Measurements from ENCODE around the gene HPS5.
A peak's percentile ranks its signal among the peaks of the same experiment; 100 is the strongest.

HPS5 gene

GRCh38 chr11:18322818-18323570, 1.1 kb upstream of the HPS5 start:
- H3K9ac ChIP-seq (ENCODE audit: low read depth, low read length, poor library complexity, severe bottlenecking): peak overlapping the region; percentile 78
- H2AFZ ChIP-seq (ENCODE audit: low read length): no peak overlapping the region
- H3K9me3 ChIP-seq (ENCODE audit: insufficient read depth, low read depth, low read length): no peaks in the 10 kb centered on the region
- no peaks in the 10 kb centered on the region for H3K27me3 ChIP-seq (ENCODE audit: insufficient read depth, low read length, poor library complexity, severe bottlenecking)
- H3K36me3 ChIP-seq (ENCODE audit: insufficient read depth, low read length): no peaks in the 10 kb centered on the region
- H3K4me1 ChIP-seq (ENCODE audit: insufficient read depth, low read length, poor library complexity, severe bottlenecking): peaks cover 73% of the 10 kb centered on the region
- peak overlapping the region; percentile 97 for H3K4me2 ChIP-seq (ENCODE audit: low read depth, low read length, poor library complexity, severe bottlenecking)
- peak overlapping the region; percentile 82 for H3K4me3 ChIP-seq (ENCODE audit: low read length, poor library complexity, severe bottlenecking)
- TF ChIP-seq CTCF (conservative IDR thresholded peaks at IDR 0.05; ENCODE audit: low read length) (no peak), EZH2phosphoT487 (IDR thresholded peaks at IDR 0.05; ENCODE audit: borderline replicate concordance) (no peak)
- no peaks in the 10 kb centered on the region for H3F3A ChIP-seq (ENCODE audit: low read depth)
- no peaks in the 10 kb centered on the region for H3K9me2 ChIP-seq (replicated peaks; ENCODE audit: low read depth, low read length)
- peaks cover 92% of the 10 kb centered on the region for H3K79me2 ChIP-seq (ENCODE audit: insufficient read depth, low read length)
- H4K20me1 ChIP-seq (ENCODE audit: insufficient read depth, low read length, poor library complexity, severe bottlenecking): peaks cover 33% of the 10 kb centered on the region

DNA sequence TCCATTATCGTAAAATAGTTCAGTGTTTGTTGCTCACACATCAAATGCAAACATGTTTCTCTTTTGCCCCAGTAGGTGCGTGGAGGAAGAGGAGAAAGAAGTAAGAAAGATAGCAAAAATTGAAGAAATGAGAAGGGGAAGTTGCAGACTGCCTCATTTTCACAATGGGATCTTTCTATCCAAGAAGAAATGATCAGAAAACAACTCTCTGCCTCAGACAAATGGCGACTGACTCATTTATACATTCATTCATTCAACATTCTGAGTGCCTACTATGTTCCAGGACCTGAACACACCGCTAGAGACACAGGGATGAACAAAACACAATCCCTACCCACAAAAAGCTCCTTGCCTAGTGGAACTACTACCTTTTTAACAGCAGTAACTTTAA, 367 bp downstream of the HPS5 start:
- peak overlapping the region; percentile 78 for H3K9ac ChIP-seq (ENCODE audit: low read depth, low read length, poor library complexity, severe bottlenecking)
- H2AFZ ChIP-seq (ENCODE audit: low read length): peak overlapping the region; percentile 98
- no peaks in the 10 kb centered on the region for H3K27me3 ChIP-seq (ENCODE audit: insufficient read depth, low read length, poor library complexity, severe bottlenecking)
- no peaks in the 10 kb centered on the region for H3F3A ChIP-seq (ENCODE audit: low read depth)
- no peaks in the 10 kb centered on the region for H3K9me3 ChIP-seq (ENCODE audit: insufficient read depth, low read depth, low read length)
- H3K4me2 ChIP-seq (ENCODE audit: low read depth, low read length, poor library complexity, severe bottlenecking): peak overlapping the region; percentile 99
- H3K4me3 ChIP-seq (ENCODE audit: low read length, poor library complexity, severe bottlenecking): peak overlapping the region; percentile 82
- peaks cover 73% of the 10 kb centered on the region for H3K4me1 ChIP-seq (ENCODE audit: insufficient read depth, low read length, poor library complexity, severe bottlenecking)
- H3K36me3 ChIP-seq (ENCODE audit: insufficient read depth, low read length): no peaks in the 10 kb centered on the region
- no peaks in the 10 kb centered on the region for H3K9me2 ChIP-seq (replicated peaks; ENCODE audit: low read depth, low read length)
- peaks cover 86% of the 10 kb centered on the region for H3K79me2 ChIP-seq (ENCODE audit: insufficient read depth, low read length)
- no peak for TF ChIP-seq EZH2phosphoT487 (IDR thresholded peaks at IDR 0.05; ENCODE audit: borderline replicate concordance)
- TF ChIP-seq CTCF (conservative IDR thresholded peaks at IDR 0.05; ENCODE audit: low read length): no peak
- H4K20me1 ChIP-seq (ENCODE audit: insufficient read depth, low read length, poor library complexity, severe bottlenecking): peaks cover 33% of the 10 kb centered on the region

GRCh38 chr11:18320617-18321016, 1.3 kb downstream of the HPS5 start:
- peaks cover 86% of the 10 kb centered on the region for H3K79me2 ChIP-seq (ENCODE audit: insufficient read depth, low read length)
- no peaks in the 10 kb centered on the region for H3F3A ChIP-seq (ENCODE audit: low read depth)
- H3K4me3 ChIP-seq (ENCODE audit: low read length, poor library complexity, severe bottlenecking): peak overlapping the region; percentile 82
- H3K9ac ChIP-seq (ENCODE audit: low read depth, low read length, poor library complexity, severe bottlenecking): peak overlapping the region; percentile 78
- peak overlapping the region; percentile 99 for H3K4me2 ChIP-seq (ENCODE audit: low read depth, low read length, poor library complexity, severe bottlenecking)
- H3K9me3 ChIP-seq (ENCODE audit: insufficient read depth, low read depth, low read length): no peaks in the 10 kb centered on the region
- TF ChIP-seq CTCF (conservative IDR thresholded peaks at IDR 0.05; ENCODE audit: low read length) (no peak), EZH2phosphoT487 (IDR thresholded peaks at IDR 0.05; ENCODE audit: borderline replicate concordance) (no peak)
- H3K27me3 ChIP-seq (ENCODE audit: insufficient read depth, low read length, poor library complexity, severe bottlenecking): no peaks in the 10 kb centered on the region
- no peak overlapping the region for H2AFZ ChIP-seq (ENCODE audit: low read length)
- H3K9me2 ChIP-seq (replicated peaks; ENCODE audit: low read depth, low read length): no peaks in the 10 kb centered on the region
- no peaks in the 10 kb centered on the region for H3K36me3 ChIP-seq (ENCODE audit: insufficient read depth, low read length)
- H4K20me1 ChIP-seq (ENCODE audit: insufficient read depth, low read length, poor library complexity, severe bottlenecking): peaks cover 33% of the 10 kb centered on the region
- H3K4me1 ChIP-seq (ENCODE audit: insufficient read depth, low read length, poor library complexity, severe bottlenecking): peaks cover 66% of the 10 kb centered on the region
